Epithelial cell of esophagus (primary cell): ENCODE results near the gene PPIF.
A peak's percentile ranks its signal among the peaks of the same experiment; 100 is the strongest.

ENCODE experiments used
- DNase-seq: peaks from one replicate; pipeline ENCODE4 v3.0.0; 2010; ENCODE audit warnings: low read depth
- H3K4me3 ChIP-seq: 2 replicates; pipeline ENCODE4 v1.5.1; 2011; ENCODE audit warnings: mild to moderate bottlenecking, low read length, control low read depth
- CTCF ChIP-seq: IDR thresholded peaks from 2 replicates; pipeline ENCODE4 v1.5.1; 2011; ENCODE audit warnings: low read depth, mild to moderate bottlenecking, low read length, control low read depth, inconsistent platforms; ENCODE audit not compliant: insufficient read depth; ENCODE audit errors: missing control alignments

Gene PPIF

GRCh38 chr10:79349072-79349491 is 1.8 kb downstream of the PPIF start:
- TF ChIP-seq CTCF, result no peak
- H3K4me3 ChIP-seq, result peak overlapping the region; percentile 73
- no peak for DNase-seq

- peak; percentile 59 for DNase-seq
- no peak overlapping the region for H3K4me3 ChIP-seq
- TF ChIP-seq CTCF, result no peak
These were observed 2.6 kb downstream of the PPIF start for GRCh38 chr10:79349766-79350406.

- no peak for TF ChIP-seq CTCF
- H3K4me3 ChIP-seq, result no peak overlapping the region
These were observed 3.3 kb downstream of the PPIF start for GRCh38 chr10:79350407-79351154.

GRCh38 chr10:79351332-79351731 is 4.1 kb downstream of the PPIF start:
- DNase-seq, result no peak
- TF ChIP-seq CTCF, result no peak
- no peak overlapping the region for H3K4me3 ChIP-seq

More at GRCh38 chr10:79350407-79351154, 3.3 kb downstream of the PPIF start:
- DNase-seq, result no peak

GRCh38 chr10:79352035-79352877 is 5.0 kb downstream of the PPIF start:
- TF ChIP-seq CTCF, result no peak
- H3K4me3 ChIP-seq, result no peak overlapping the region
- DNase-seq, result no peak

GRCh38 chr10:79353000-79353406 is 5.7 kb downstream of the PPIF start:
- DNase-seq, result no peak
- H3K4me3 ChIP-seq, result no peak overlapping the region
- TF ChIP-seq CTCF, result no peak
